ENCODE data around the gene GP5. TPM values are rescaled to one million over a fixed set of nuclear protein-coding genes. Genes with fewer than 3 reads are reported as not detected.

Gene GP5
- total RNA-seq, 1 donor from 2014 or later = 0.11 TPM

GRCh38 chr3:194440756-194441155, 41.7 kb upstream of the GP5 start:
- Mint-ChIP-seq H3K27me3 (ENCODE audit: low read depth) (no peaks in the 10 kb centered on the region), H3K9me3 (no peaks in the 10 kb centered on the region), H3K27ac (peak overlapping the region; percentile 54), H3K4me1 (peaks cover 8% of the 10 kb centered on the region), H3K36me3 (peaks cover 30% of the 10 kb centered on the region), H3K4me3 (no peak overlapping the region)
- no peak for TF ChIP-seq CTCF (IDR thresholded peaks at IDR 0.05; ENCODE audit: unreplicated experiment)
- no peak for DNase-seq (ENCODE audit: low spot score in 2 of 2, unreplicated experiment in 2 of 2)

- peak overlapping the region; percentile 54 for H3K27ac Mint-ChIP-seq
- TF ChIP-seq CTCF (IDR thresholded peaks at IDR 0.05; ENCODE audit: unreplicated experiment) = no peak
- H3K4me3 Mint-ChIP-seq = no peak overlapping the region
- peaks cover 8% of the 10 kb centered on the region for H3K4me1 Mint-ChIP-seq
- H3K27me3 Mint-ChIP-seq (ENCODE audit: low read depth) = no peaks in the 10 kb centered on the region
- H3K36me3 Mint-ChIP-seq = peaks cover 33% of the 10 kb centered on the region
- DNase-seq (ENCODE audit: low spot score in 2 of 2, unreplicated experiment in 2 of 2) = no peak
- H3K9me3 Mint-ChIP-seq = no peaks in the 10 kb centered on the region
Measured at GRCh38 chr3:194439881-194440550, 41.0 kb upstream of the GP5 start.

GRCh38 chr3:194434503-194434902, 35.4 kb upstream of the GP5 start:
- Mint-ChIP-seq H3K4me1 (peaks cover 7% of the 10 kb centered on the region), H3K36me3 (peaks cover 48% of the 10 kb centered on the region), H3K4me3 (no peak overlapping the region), H3K27me3 (ENCODE audit: low read depth) (no peaks in the 10 kb centered on the region), H3K27ac (no peak overlapping the region), H3K9me3 (no peaks in the 10 kb centered on the region)
- TF ChIP-seq CTCF (IDR thresholded peaks at IDR 0.05; ENCODE audit: unreplicated experiment) = no peak
- no peak for DNase-seq (ENCODE audit: low spot score in 2 of 2, unreplicated experiment in 2 of 2)

GRCh38 chr3:194431554-194431953, 32.5 kb upstream of the GP5 start:
- Mint-ChIP-seq H3K9me3 (no peaks in the 10 kb centered on the region), H3K4me3 (no peak overlapping the region), H3K27ac (no peak overlapping the region), H3K27me3 (ENCODE audit: low read depth) (no peaks in the 10 kb centered on the region), H3K4me1 (peaks cover 7% of the 10 kb centered on the region), H3K36me3 (peaks cover 45% of the 10 kb centered on the region)
- TF ChIP-seq CTCF (IDR thresholded peaks at IDR 0.05; ENCODE audit: unreplicated experiment) = no peak
- no peak for DNase-seq (ENCODE audit: low spot score in 2 of 2, unreplicated experiment in 2 of 2)

- Mint-ChIP-seq H3K36me3 (peaks cover 25% of the 10 kb centered on the region), H3K27me3 (ENCODE audit: low read depth) (no peaks in the 10 kb centered on the region), H3K4me3 (no peak overlapping the region), H3K4me1 (no peaks in the 10 kb centered on the region), H3K27ac (no peak overlapping the region), H3K9me3 (no peaks in the 10 kb centered on the region)
- no peak for TF ChIP-seq CTCF (IDR thresholded peaks at IDR 0.05; ENCODE audit: unreplicated experiment)
- DNase-seq (ENCODE audit: low spot score in 2 of 2, unreplicated experiment in 2 of 2) = no peak
Measured at GRCh38 chr3:194425399-194425798, 26.3 kb upstream of the GP5 start.

All from mesothelial cell of epicardium (in vitro differentiated cells).